AG20443 (cell line): ENCODE measurements around the gene LCE1B.

Experiments
- DNase-seq: peaks from one replicate; pipeline ENCODE4 v3.0.0; 2012; ENCODE audit warnings: low spot score, mixed read lengths

The LCE1B gene

GRCh38 chr1:152811671-152812070, at the start of gene LCE1B:
LCE1B (plus strand) TSS chr1:152811971; CDS start chr1:152812447, 476 bp downstream.
- DNase-seq: no peak

- DNase-seq: no peak
These were observed 42.8 kb upstream of the LCE1B start for GRCh38 chr1:152768847-152769533.

- no peak for DNase-seq
These were observed 41.4 kb upstream of the LCE1B start for GRCh38 chr1:152770411-152770810.

GRCh38 chr1:152774875-152775274, 36.9 kb upstream of the LCE1B start, which contains the start of gene LCE1F:
LCE1F (plus strand) TSS chr1:152775140; CDS start chr1:152776372, 1,232 bp downstream.
- no peak for DNase-seq

GRCh38 chr1:152776361-152776760, 35.4 kb upstream of the LCE1B start:
- no peak for DNase-seq

GRCh38 chr1:152777510-152778137, 34.1 kb upstream of the LCE1B start:
- DNase-seq: no peak

GRCh38 chr1:152783095-152783494, 28.7 kb upstream of the LCE1B start:
- no peak for DNase-seq

- no peak for DNase-seq
These were observed 25.7 kb upstream of the LCE1B start, which contains the start of gene LCE1E for GRCh38 chr1:152786077-152786476. LCE1E (plus strand) TSS chr1:152786257; CDS start chr1:152787300, 1,043 bp downstream.

- no peak for DNase-seq
These were observed 16.1 kb upstream of the LCE1B start for GRCh38 chr1:152795686-152796085.

GRCh38 chr1:152796421-152796820, 15.3 kb upstream of the LCE1B start, which contains the start of gene LCE1D:
LCE1D (plus strand) TSS chr1:152796721; CDS start chr1:152797795, 1,074 bp downstream.
- no peak for DNase-seq

GRCh38 chr1:152801333-152801732, 10.4 kb upstream of the LCE1B start:
- no peak for DNase-seq

GRCh38 chr1:152806576-152806975, 5.2 kb upstream of the LCE1B start, which contains the start of gene LCE1C:
LCE1C (minus strand) TSS chr1:152806651; CDS start chr1:152805478, 1,173 bp downstream.
- no peak for DNase-seq

GRCh38 chr1:152811050-152811449, 721 bp upstream of the LCE1B start:
- no peak for DNase-seq

- no peak for DNase-seq
These were observed 5.5 kb downstream of the LCE1B start for GRCh38 chr1:152817309-152817708.

- no peak for DNase-seq
These were observed 11.5 kb downstream of the LCE1B start for GRCh38 chr1:152823294-152823693.

GRCh38 chr1:152824964-152825363, 13.2 kb downstream of the LCE1B start:
- DNase-seq: no peak

- no peak for DNase-seq
These were observed 15.4 kb downstream of the LCE1B start, which contains the start of gene LCE1A for GRCh38 chr1:152827173-152827572. LCE1A (plus strand) TSS chr1:152827473; CDS start chr1:152827473, 0 bp downstream.

- no peak for DNase-seq
These were observed 25.1 kb downstream of the LCE1B start for GRCh38 chr1:152836870-152837269.

- no peak for DNase-seq
These were observed 30.8 kb downstream of the LCE1B start, which contains the start of gene LCE6A for GRCh38 chr1:152842556-152842955. LCE6A (plus strand) TSS chr1:152842856; CDS start chr1:152843521, 665 bp downstream.

GRCh38 chr1:152855661-152856060, 43.9 kb downstream of the LCE1B start:
- DNase-seq: no peak

- DNase-seq: no peak
These were observed 46.3 kb downstream of the LCE1B start for GRCh38 chr1:152858062-152858461.

- DNase-seq: no peak
These were observed 47.9 kb downstream of the LCE1B start, which contains the start of gene LCE7A for GRCh38 chr1:152859696-152860095. LCE7A (plus strand) TSS chr1:152859996; CDS start chr1:152860698, 702 bp downstream.

GRCh38 chr1:152860129-152860528, 48.4 kb downstream of the LCE1B start:
- no peak for DNase-seq
